ENCODE data around the gene DIPK1B. TPM values are rescaled to one million over a fixed set of nuclear protein-coding genes. Genes with fewer than 3 reads are reported as not detected.
A peak's percentile ranks its signal among the peaks of the same experiment; 100 is the strongest.

DIPK1B gene
- total RNA-seq, 4 donors from 2014 or later, result 19.4 to 23.6 (median 22.6) TPM

GRCh38 chr9:136738960-136739359 lies 26.6 kb downstream of the DIPK1B start:
- Histone ChIP-seq H3K9me3 (no peaks in the 10 kb centered on the region), H3K4me1 (peaks cover 24 to 30% of the 10 kb centered on the region in 2 donors), H3K36me3 (no peaks in the 10 kb centered on the region), H3K27me3 (no peaks in the 10 kb centered on the region), H3K27ac (no peak overlapping the region), H3K4me3 (replicated peaks in 1 of 3) (no peak overlapping the region)
- DNase-seq, result no peak
- intact Hi-C loops (cut with DNase I), result no loop called here
- WGBS, 2 donors, result 89 to 91% methylated on average over 20 of the region's 20 CpGs
- TF ChIP-seq CTCF (IDR thresholded peaks at IDR 0.05) (no peak), POLR2A (IDR thresholded peaks at IDR 0.05) (no peak)

GRCh38 chr9:136739509-136739908 lies 27.1 kb downstream of the DIPK1B start:
- DNase-seq, result no peak
- Histone ChIP-seq H3K27ac (no peak overlapping the region), H3K4me1 (peaks cover 24 to 30% of the 10 kb centered on the region in 2 donors), H3K4me3 (replicated peaks in 1 of 3) (no peak overlapping the region), H3K27me3 (no peaks in the 10 kb centered on the region), H3K9me3 (no peaks in the 10 kb centered on the region), H3K36me3 (no peaks in the 10 kb centered on the region)
- WGBS, 2 donors, result 90 to 93% methylated on average over 16 of the region's 23 CpGs
- TF ChIP-seq CTCF (IDR thresholded peaks at IDR 0.05) (no peak), POLR2A (IDR thresholded peaks at IDR 0.05) (no peak)
- intact Hi-C loops (cut with DNase I), result no loop called here

- DNase-seq, result no peak
- Histone ChIP-seq H3K4me3 (replicated peaks in 1 of 3) (no peak overlapping the region), H3K27ac (no peak overlapping the region), H3K27me3 (no peaks in the 10 kb centered on the region), H3K36me3 (no peaks in the 10 kb centered on the region), H3K9me3 (no peaks in the 10 kb centered on the region), H3K4me1 (peaks cover 24 to 30% of the 10 kb centered on the region in 2 donors)
- 92 to 96% methylated on average over 6 to 8 of the region's 11 CpGs for WGBS, 2 donors
- TF ChIP-seq CTCF (IDR thresholded peaks at IDR 0.05), result no peak
- no peak for TF ChIP-seq POLR2A (IDR thresholded peaks at IDR 0.05)
- intact Hi-C loops (cut with DNase I), result no loop called here
Measured at GRCh38 chr9:136740069-136740468, 27.7 kb downstream of the DIPK1B start.

GRCh38 chr9:136740491-136740890 lies 28.1 kb downstream of the DIPK1B start:
- no peak overlapping the region for H3K27ac ChIP-seq
- peaks cover 24 to 30% of the 10 kb centered on the region in 2 donors for H3K4me1 ChIP-seq
- DNase-seq, result no peak
- H3K4me3 ChIP-seq (replicated peaks in 1 of 3), result no peak overlapping the region
- no peaks in the 10 kb centered on the region for H3K27me3 ChIP-seq
- no peaks in the 10 kb centered on the region for H3K9me3 ChIP-seq
- intact Hi-C loops (cut with DNase I), result no loop called here
- WGBS, 2 donors, result 85 to 90% methylated on average over 16 of the region's 16 CpGs
- no peaks in the 10 kb centered on the region for H3K36me3 ChIP-seq
- TF ChIP-seq POLR2A (IDR thresholded peaks at IDR 0.05), result no peak
- no peak for TF ChIP-seq CTCF (IDR thresholded peaks at IDR 0.05)

- intact Hi-C loops (cut with DNase I), result no loop called here
Measured at GRCh38 chr9:136740971-136741882, 28.9 kb downstream of the DIPK1B start.

More at GRCh38 chr9:136740971-136741882, 28.9 kb downstream of the DIPK1B start:
- 14 to 42% methylated on average over 3 to 27 of the region's 37 CpGs for WGBS, 2 donors
- Histone ChIP-seq H3K4me1 (peaks cover 24 to 30% of the 10 kb centered on the region in 2 donors), H3K27me3 (no peaks in the 10 kb centered on the region), H3K27ac (peak overlapping the region in 2 of 3 donors; percentile 21 to 37), H3K4me3 (replicated peaks in 1 of 3) (peak overlapping the region in 1 of 3 donors; percentile 0), H3K36me3 (no peaks in the 10 kb centered on the region), H3K9me3 (no peaks in the 10 kb centered on the region)
- TF ChIP-seq POLR2A (IDR thresholded peaks at IDR 0.05) (peak in 1 of 2 donors; percentile 46), CTCF (IDR thresholded peaks at IDR 0.05) (no peak)
- DNase-seq, result peak; percentile 78 to 86

Data from thyroid gland (tissue), 4 donors.